Fibroblast of the aortic adventitia (primary cell): ENCODE results near the gene NAGPA. TPM values are rescaled to one million over a fixed set of nuclear protein-coding genes. Genes with fewer than 3 reads are reported as not detected.

Source experiments
- DNase-seq: peaks from one replicate; pipeline ENCODE4 v3.0.0-alpha.2; 2010; ENCODE audit warnings: low read depth
- H3K4me3 ChIP-seq: 2 replicates; pipeline ENCODE4 v1.5.1; 2011; ENCODE audit warnings: low read depth, mild to moderate bottlenecking, control low read depth, low read length, moderate library complexity
- total RNA-seq: library from RNA; depleted of rRNA; stranded (reverse); fragments of >200 nt; gene quantifications from 2 replicates; pipeline ENCODE4 v1.2.3, GENCODE V29; 2012; ENCODE audit warnings: low replicate concordance
- TF ChIP-seq, protein P1 (sequence below): IDR thresholded peaks from 2 replicates; pipeline ENCODE4 v1.5.1; 2011; ENCODE audit warnings: mild to moderate bottlenecking, low read length, control low read depth, inconsistent platforms; ENCODE audit not compliant: insufficient read depth

Gene NAGPA
- total RNA-seq, 1 donor = 16.8 TPM

DNA sequence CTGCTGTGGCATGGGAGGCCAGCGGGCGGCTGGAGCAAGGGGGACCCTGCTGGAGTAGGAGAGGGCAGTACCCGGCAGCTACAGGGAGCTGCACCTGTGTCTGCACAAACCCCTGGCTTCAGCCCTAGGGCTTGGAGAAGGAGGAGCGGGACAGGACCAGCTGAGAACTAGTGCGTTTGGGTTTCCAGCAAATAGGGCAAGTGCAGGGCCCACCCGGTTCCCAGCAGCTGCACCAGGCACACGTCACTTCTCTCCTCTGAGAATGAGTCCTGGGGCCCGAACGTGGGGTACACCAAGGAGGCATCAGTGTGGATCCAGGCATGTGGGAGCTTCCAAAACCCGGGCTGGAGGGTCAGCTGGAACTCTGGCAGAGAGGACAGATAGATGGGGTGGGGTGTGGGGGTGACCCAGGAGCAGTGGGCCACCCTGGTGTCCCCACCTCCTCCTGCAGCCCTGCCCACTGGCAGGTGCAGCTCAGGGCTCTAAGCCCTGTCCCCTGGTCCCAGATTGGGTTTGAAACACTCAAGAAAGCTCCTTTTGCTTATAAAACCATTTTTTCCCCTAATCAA is 26.4 kb upstream of the NAGPA start:
- no peak for DNase-seq
- TF ChIP-seq, protein P1, sequence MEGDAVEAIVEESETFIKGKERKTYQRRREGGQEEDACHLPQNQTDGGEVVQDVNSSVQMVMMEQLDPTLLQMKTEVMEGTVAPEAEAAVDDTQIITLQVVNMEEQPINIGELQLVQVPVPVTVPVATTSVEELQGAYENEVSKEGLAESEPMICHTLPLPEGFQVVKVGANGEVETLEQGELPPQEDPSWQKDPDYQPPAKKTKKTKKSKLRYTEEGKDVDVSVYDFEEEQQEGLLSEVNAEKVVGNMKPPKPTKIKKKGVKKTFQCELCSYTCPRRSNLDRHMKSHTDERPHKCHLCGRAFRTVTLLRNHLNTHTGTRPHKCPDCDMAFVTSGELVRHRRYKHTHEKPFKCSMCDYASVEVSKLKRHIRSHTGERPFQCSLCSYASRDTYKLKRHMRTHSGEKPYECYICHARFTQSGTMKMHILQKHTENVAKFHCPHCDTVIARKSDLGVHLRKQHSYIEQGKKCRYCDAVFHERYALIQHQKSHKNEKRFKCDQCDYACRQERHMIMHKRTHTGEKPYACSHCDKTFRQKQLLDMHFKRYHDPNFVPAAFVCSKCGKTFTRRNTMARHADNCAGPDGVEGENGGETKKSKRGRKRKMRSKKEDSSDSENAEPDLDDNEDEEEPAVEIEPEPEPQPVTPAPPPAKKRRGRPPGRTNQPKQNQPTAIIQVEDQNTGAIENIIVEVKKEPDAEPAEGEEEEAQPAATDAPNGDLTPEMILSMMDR = no peak
- no peak overlapping the region for H3K4me3 ChIP-seq

DNA sequence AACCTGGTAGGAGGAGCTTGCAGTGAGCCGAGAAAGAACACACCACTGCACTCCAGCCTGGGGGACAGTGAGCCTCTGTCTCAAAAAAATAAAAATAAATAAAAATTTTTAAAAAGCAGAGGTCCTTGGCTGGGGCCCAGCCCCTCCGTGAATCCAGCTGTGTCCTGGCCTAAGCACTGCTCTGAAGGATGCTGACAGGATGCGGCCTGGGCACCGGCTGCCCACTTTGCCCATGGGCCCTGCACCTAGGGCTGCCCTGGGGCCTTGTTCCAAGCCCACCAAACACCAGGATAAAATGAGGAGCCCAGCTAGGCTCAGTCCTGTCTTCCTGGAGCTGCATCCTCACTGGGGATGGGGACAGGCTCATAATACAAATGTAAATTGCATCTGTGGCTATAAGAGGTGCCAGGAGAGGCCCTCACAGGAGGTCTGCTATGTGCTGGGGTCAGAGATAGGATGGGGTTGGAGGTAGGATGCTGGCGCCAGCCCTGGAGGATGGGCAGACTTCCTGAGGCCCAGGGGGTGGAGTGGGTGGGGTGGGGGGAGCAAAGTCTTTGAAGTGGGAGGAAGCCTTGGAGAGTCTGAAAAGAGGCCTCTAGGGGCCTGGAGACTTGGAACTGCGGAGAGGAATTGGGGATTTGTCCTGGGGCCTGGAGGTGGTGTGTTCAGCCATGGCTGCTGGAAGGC is 25.8 kb upstream of the NAGPA start:
- TF ChIP-seq, protein P1 = no peak
- no peak for DNase-seq
- no peak overlapping the region for H3K4me3 ChIP-seq

DNA sequence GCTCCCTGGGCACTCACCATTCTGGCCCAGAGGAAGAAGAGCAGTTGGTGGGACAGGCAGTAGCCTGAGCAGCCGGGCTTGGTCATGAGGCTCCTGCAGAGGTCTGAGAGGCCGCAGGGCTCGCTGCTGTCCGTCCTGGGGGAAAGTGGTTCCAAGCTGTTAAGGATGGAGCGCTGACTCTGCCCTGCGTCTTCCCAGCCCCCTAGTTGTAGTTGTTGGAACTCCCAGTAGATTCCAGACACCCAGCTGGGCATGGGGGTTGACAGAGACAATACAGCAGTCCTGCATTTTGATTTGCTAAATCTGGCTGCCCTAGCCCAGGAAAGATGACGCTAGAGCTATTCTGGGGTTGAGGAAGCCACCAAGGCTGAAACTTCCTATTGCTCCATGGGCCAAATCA is 24.7 kb upstream of the NAGPA start:
- no peak for DNase-seq
- TF ChIP-seq, protein P1 = no peak
- H3K4me3 ChIP-seq = no peak overlapping the region

DNA sequence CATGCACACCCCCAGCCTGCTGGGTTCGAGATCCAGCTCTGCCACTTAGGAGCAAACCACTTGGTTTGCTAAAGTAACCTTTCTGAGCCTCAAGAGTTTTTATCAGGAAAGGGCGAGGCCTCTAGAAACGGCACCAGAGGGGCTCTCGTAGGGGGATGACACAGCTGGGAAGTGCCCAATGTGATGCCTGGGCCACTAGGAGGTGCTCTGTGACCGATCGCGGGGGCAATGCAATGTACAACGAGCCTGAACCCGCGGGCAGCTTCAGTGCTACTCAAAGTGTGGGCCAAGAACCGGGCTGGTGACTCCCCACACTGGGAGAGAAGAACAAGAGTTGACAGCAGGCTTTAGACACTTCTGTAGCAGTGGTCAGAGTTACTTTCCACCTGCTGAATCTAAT is 22.6 kb upstream of the NAGPA start:
- no peak overlapping the region for H3K4me3 ChIP-seq
- no peak for DNase-seq
- TF ChIP-seq, protein P1 = peak; percentile 49

DNA sequence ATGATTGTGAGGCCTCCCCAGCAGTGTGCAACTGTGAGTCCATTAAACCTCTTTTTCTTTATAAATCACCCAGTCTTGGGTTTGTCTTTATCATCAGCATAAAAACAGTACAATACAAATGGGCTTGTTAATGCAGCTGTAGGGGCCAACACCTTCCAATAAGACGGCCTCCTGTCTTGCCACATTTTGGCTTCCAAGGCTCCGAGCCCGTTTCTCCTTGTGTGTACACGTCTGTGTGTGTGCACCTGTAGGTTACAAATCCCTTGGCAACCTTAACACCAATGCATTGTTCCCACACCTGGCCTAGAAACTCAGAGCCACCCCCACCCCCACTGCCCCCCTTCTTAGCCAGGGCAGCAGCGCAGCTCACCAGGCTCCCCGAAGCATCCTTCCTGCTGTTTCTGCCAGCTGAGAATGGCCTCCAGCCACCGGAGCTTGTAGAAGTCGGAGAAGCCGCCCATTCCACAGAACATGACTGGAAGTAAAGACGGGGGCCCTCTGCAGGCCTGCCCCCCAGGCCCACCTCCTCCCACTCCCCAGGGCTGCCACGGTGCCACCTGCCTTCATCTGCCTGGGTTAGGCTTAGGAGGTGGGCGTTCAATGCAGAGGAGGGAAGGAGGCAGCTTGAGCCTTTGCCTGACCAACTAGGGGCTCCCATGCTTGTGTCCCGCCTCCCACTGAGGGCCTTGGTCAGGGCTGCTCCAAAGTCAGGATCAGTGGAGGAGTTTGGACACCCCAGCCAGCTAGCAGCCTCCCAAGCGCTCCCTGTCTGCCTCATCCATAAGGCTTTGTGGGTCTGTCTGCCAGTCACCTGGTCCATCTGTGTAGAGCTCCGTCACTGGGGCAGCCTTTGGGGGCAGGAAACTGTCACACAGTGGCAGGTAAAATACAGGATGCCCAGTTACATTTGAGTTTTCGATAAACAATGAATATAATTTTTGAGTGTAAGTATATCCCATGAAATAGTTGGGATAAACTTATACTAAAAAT is 21.4 kb upstream of the NAGPA start:
- H3K4me3 ChIP-seq = no peak overlapping the region
- no peak for DNase-seq
- TF ChIP-seq, protein P1 = no peak

DNA sequence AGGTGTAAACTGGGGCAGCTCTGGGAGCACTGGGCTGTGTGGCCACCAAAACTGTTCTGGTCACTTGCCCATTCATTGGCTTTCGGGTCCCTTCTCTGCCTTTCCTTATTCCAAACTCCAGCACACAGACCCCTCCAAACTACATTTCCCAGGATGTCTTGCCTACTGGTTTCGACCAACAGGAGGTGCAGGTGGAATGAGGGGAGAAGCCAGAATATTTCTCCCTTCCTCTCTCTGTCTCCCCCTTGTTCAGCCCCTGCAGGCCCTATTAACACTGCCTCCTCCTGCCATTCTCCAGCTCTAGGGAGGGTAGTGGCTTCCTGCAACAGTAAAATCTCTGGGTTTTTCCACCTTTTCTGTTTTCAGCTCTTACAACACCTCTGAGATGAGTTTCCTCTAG is 13.2 kb upstream of the NAGPA start:
- TF ChIP-seq, protein P1 = no peak
- no peak overlapping the region for H3K4me3 ChIP-seq
- no peak for DNase-seq
